HepG2 (cell line): Measurements from ENCODE around the gene GPR155. TPM values are rescaled to one million over a fixed set of nuclear protein-coding genes. Genes with fewer than 3 reads are reported as not detected.
A peak's percentile ranks its signal among the peaks of the same experiment; 100 is the strongest.

Experiments used
- AGO2 ChIP-seq: fragments of 200-400 bp; formaldehyde crosslinking; optimal IDR thresholded peaks from 2 replicates; pipeline ENCODE3; 2017; ENCODE audit warnings: mild to moderate bottlenecking, low read depth, low read length, moderate library complexity
- ARID2 ChIP-seq: sonication (generic); formaldehyde crosslinking; IDR thresholded peaks from 2 replicates; pipeline ENCODE4 v1.8.1; 2022; ENCODE audit warnings: mild to moderate bottlenecking, missing genetic modification reagents, borderline replicate concordance
- DMAP1 ChIP-seq: IDR thresholded peaks from 2 replicates; pipeline ENCODE4 v1.6.1; 2016
- DNMT1 ChIP-seq: sonication (generic); formaldehyde crosslinking; IDR thresholded peaks from 2 replicates; pipeline ENCODE4 v1.5.1; 2020; ENCODE audit warnings: mild to moderate bottlenecking, missing genetic modification reagents
- FIP1L1 ChIP-seq: fragments of 200-400 bp; formaldehyde crosslinking; IDR thresholded peaks from 2 replicates; pipeline ENCODE4 v1.6.1; 2018; ENCODE audit warnings: low read depth, mild to moderate bottlenecking, low read length, moderate library complexity, borderline replicate concordance; ENCODE audit not compliant: insufficient read depth
- HDAC1 ChIP-seq: sonication (generic); formaldehyde crosslinking; IDR thresholded peaks from 2 replicates; pipeline ENCODE4 v1.5.1; 2020; ENCODE audit warnings: mild to moderate bottlenecking, missing genetic modification reagents
- HOXA7 ChIP-seq: sonication (generic); formaldehyde crosslinking; IDR thresholded peaks from 2 replicates; pipeline ENCODE4 v1.8.1; 2022; ENCODE audit warnings: mild to moderate bottlenecking, missing genetic modification reagents, moderate library complexity
- IRF2 ChIP-seq: IDR thresholded peaks from 2 replicates; pipeline ENCODE4 v1.6.1; 2018; ENCODE audit warnings: missing genetic modification reagents, missing compliant biosample characterization
- MAX ChIP-seq: IDR thresholded peaks from 2 replicates; pipeline ENCODE4 v1.6.1; 2012; ENCODE audit warnings: inconsistent platforms
- NFIC ChIP-seq: IDR thresholded peaks from 2 replicates; pipeline ENCODE4 v1.6.1; 2012; ENCODE audit warnings: mild to moderate bottlenecking, low read length, inconsistent platforms
- ONECUT2 ChIP-seq: sonication (generic); formaldehyde crosslinking; IDR thresholded peaks from 2 replicates; pipeline ENCODE4 v1.4.0; 2020; ENCODE audit warnings: missing genetic modification reagents
- PRPF4 ChIP-seq: fragments of 200-400 bp; formaldehyde crosslinking; IDR thresholded peaks from 2 replicates; pipeline ENCODE4 v1.6.1; 2016; ENCODE audit warnings: low read length, low read depth; ENCODE audit not compliant: poor library complexity, severe bottlenecking
- RBAK ChIP-seq: sonication (generic); formaldehyde crosslinking; IDR thresholded peaks from 2 replicates; pipeline ENCODE4 v1.5.1; 2020; ENCODE audit warnings: mild to moderate bottlenecking, missing genetic modification reagents
- SKI ChIP-seq: fragments of 450-650 bp; IDR thresholded peaks from one replicate; pipeline ENCODE4 v1.6.1; 2018; ENCODE audit warnings: mild to moderate bottlenecking; ENCODE audit not compliant: partially characterized antibody
- ZEB1 ChIP-seq: IDR thresholded peaks from 2 replicates; pipeline ENCODE4 v1.6.1; 2012; ENCODE audit warnings: mild to moderate bottlenecking, low read depth, inconsistent platforms; ENCODE audit not compliant: insufficient replicate concordance
- ZFP90 ChIP-seq: sonication (generic); formaldehyde crosslinking; IDR thresholded peaks from 2 replicates; pipeline ENCODE4 v1.8.0; 2022; ENCODE audit warnings: missing genetic modification reagents, mild to moderate bottlenecking, inconsistent platforms, borderline replicate concordance
- ZNF18 ChIP-seq: sonication (generic); formaldehyde crosslinking; IDR thresholded peaks from 2 replicates; pipeline ENCODE4 v1.8.0; 2022; ENCODE audit warnings: mild to moderate bottlenecking, missing genetic modification reagents; ENCODE audit not compliant: insufficient replicate concordance
- ZNF224 ChIP-seq: sonication (generic); formaldehyde crosslinking; IDR thresholded peaks from 2 replicates; pipeline ENCODE4 v1.5.0; 2020; ENCODE audit warnings: mild to moderate bottlenecking, missing genetic modification reagents
- ZNF547 ChIP-seq: sonication (generic); formaldehyde crosslinking; IDR thresholded peaks from 2 replicates; pipeline ENCODE4 v1.5.1; 2020; ENCODE audit warnings: mild to moderate bottlenecking, missing genetic modification reagents
- polyA plus RNA-seq, 8 experiments: library from polyadenylated mRNA; depleted of rRNA in 3 of 8; stranded (reverse) in 7 of 8; unstranded in 1 of 8; fragments of >200 nt; fragmentation: Illumina TruSeq in 4 of 8; extraction: Trizol in 4 of 8; gene quantifications; 2 replicates each; pipeline versions ENCODE4 v1.2.1 to v1.2.3, GENCODE V29; 2011 to 2016; ENCODE audit warnings: low read depth in 4 of 8, missing spikeins in 1 of 8, mixed read lengths in 1 of 8; ENCODE audit not compliant: insufficient read depth in 1 of 8
- total RNA-seq, 5 experiments: library from RNA; depleted of rRNA; stranded (reverse); fragments of >200 nt; fragmentation: Illumina TruSeq; extraction: Trizol; gene quantifications; 2 replicates each; pipeline ENCODE4 v1.2.3, GENCODE V29; 2016; ENCODE audit warnings: low read depth in 1 of 5
- TF ChIP-seq, protein P1 (sequence below): sonication (generic); formaldehyde crosslinking; conservative IDR thresholded peaks from 2 replicates; pipeline ENCODE4 v1.8.0; 2022; ENCODE audit warnings: low read depth, missing genetic modification reagents
- TF ChIP-seq, protein P2 (sequence below): sonication (generic); formaldehyde crosslinking; IDR thresholded peaks from 2 replicates; pipeline ENCODE4 v1.4.0; 2020; ENCODE audit warnings: mild to moderate bottlenecking, low read depth, missing genetic modification reagents
- TF ChIP-seq, protein P3 (sequence below): sonication (generic); formaldehyde crosslinking; IDR thresholded peaks from 2 replicates; pipeline ENCODE4 v1.5.1; 2020; ENCODE audit warnings: mild to moderate bottlenecking, missing genetic modification reagents, moderate library complexity

GPR155 gene
- total and polyA plus RNA-seq, 2 of the 13 experiments (the other 11 are each of a cell fraction or from before 2014, with no cell fraction given) = 0.15 to 0.49 TPM

DNA sequence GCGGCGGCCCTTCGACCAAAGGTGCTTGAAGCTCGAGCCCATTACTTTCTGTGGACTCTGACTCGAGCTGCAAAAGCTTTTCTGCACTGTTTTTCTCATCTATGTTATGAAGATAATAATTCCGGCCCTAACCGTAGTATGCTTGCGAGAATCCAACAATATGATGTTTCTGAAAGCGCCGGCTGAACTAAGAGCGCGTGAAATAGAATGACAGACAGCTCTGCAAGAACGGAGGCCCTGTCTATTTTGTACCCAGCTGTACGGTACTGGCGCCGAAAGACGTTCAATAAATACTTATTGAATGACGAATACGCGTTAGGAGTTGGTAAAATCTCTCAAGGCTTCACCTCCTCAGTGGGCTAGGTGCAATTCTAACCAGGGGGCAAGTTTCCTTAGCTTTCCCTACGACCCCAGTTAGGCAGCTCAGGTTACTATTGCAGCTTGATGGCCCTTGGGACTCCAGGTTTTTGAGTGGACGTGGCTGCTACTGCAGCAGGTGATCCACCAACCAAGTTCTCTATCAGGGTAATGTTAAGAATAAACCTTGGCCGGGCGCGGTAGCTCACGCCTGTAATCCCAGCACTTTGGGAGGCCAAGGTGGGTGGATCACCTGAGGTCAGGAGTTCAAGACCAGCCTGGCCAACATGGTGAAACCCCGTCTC lies 90.7 kb downstream of the GPR155 start (continued):
- TF ChIP-seq HOXA7 (CRISPR knock-in tag) = no peak
- no peak for TF ChIP-seq ZNF224 (CRISPR knock-in tag)
- 0 out of 2 replicates have a peak, but pooled peaks have one; percentile 15 for TF ChIP-seq HDAC1
- no peak for TF ChIP-seq DNMT1 (CRISPR knock-in tag)
- TF ChIP-seq FIP1L1 = no peak
- no peak for TF ChIP-seq ONECUT2
- TF ChIP-seq ZNF18 (CRISPR knock-in tag) = peak; percentile 4
- TF ChIP-seq SKI = no peak
- TF ChIP-seq, protein P1, sequence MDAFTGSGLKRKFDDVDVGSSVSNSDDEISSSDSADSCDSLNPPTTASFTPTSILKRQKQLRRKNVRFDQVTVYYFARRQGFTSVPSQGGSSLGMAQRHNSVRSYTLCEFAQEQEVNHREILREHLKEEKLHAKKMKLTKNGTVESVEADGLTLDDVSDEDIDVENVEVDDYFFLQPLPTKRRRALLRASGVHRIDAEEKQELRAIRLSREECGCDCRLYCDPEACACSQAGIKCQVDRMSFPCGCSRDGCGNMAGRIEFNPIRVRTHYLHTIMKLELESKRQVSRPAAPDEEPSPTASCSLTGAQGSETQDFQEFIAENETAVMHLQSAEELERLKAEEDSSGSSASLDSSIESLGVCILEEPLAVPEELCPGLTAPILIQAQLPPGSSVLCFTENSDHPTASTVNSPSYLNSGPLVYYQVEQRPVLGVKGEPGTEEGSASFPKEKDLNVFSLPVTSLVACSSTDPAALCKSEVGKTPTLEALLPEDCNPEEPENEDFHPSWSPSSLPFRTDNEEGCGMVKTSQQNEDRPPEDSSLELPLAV (CRISPR knock-in tag) = no peak
- TF ChIP-seq, protein P2, sequence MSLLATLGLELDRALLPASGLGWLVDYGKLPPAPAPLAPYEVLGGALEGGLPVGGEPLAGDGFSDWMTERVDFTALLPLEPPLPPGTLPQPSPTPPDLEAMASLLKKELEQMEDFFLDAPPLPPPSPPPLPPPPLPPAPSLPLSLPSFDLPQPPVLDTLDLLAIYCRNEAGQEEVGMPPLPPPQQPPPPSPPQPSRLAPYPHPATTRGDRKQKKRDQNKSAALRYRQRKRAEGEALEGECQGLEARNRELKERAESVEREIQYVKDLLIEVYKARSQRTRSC (CRISPR knock-in tag) = no peak
- TF ChIP-seq DMAP1 (CRISPR knock-in tag) = 0 out of 2 replicates have a peak, but pooled peaks have one; percentile 27
- TF ChIP-seq AGO2 = no peak
- 0 out of 2 replicates have a peak, but pooled peaks have one; percentile 10 for TF ChIP-seq RBAK (CRISPR knock-in tag)
- 0 out of 2 replicates have a peak, but pooled peaks have one; percentile 30 for TF ChIP-seq ZFP90 (CRISPR knock-in tag)
- no peak for TF ChIP-seq PRPF4
- TF ChIP-seq IRF2 (CRISPR knock-in tag) = no peak
- no peak for TF ChIP-seq NFIC
- TF ChIP-seq MAX = peak; percentile 38; the same call in 1 of the 2 replicates
- no peak for TF ChIP-seq ZNF547 (CRISPR knock-in tag)
- no peak for TF ChIP-seq ARID2 (CRISPR knock-in tag)
- TF ChIP-seq, protein P3, sequence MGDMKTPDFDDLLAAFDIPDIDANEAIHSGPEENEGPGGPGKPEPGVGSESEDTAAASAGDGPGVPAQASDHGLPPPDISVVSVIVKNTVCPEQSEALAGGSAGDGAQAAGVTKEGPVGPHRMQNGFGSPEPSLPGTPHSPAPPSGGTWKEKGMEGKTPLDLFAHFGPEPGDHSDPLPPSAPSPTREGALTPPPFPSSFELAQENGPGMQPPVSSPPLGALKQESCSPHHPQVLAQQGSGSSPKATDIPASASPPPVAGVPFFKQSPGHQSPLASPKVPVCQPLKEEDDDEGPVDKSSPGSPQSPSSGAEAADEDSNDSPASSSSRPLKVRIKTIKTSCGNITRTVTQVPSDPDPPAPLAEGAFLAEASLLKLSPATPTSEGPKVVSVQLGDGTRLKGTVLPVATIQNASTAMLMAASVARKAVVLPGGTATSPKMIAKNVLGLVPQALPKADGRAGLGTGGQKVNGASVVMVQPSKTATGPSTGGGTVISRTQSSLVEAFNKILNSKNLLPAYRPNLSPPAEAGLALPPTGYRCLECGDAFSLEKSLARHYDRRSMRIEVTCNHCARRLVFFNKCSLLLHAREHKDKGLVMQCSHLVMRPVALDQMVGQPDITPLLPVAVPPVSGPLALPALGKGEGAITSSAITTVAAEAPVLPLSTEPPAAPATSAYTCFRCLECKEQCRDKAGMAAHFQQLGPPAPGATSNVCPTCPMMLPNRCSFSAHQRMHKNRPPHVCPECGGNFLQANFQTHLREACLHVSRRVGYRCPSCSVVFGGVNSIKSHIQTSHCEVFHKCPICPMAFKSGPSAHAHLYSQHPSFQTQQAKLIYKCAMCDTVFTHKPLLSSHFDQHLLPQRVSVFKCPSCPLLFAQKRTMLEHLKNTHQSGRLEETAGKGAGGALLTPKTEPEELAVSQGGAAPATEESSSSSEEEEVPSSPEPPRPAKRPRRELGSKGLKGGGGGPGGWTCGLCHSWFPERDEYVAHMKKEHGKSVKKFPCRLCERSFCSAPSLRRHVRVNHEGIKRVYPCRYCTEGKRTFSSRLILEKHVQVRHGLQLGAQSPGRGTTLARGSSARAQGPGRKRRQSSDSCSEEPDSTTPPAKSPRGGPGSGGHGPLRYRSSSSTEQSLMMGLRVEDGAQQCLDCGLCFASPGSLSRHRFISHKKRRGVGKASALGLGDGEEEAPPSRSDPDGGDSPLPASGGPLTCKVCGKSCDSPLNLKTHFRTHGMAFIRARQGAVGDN = peak; percentile 61; the same call in 1 of the 2 replicates
- peak; percentile 0 for TF ChIP-seq ZEB1
